Measurements from ENCODE around the gene RBP3. TPM values are rescaled to one million over a fixed set of nuclear protein-coding genes. Genes with fewer than 3 reads are reported as not detected.

RBP3 gene
- total RNA-seq, 2 experiments from 2014 or later: not detected

GRCh38 chr10:47332946-47333345, 15.2 kb upstream of the RBP3 start:
- ChIA-PET CTCF (interaction anchor here (0.6 kb wide), 1 partner anchor 678 kb away, joined by 3 read pairs; no protein-coding TSS in a partner anchor), POLR2A (no interaction called here)

- ChIA-PET POLR2A (no interaction called here), CTCF (no interaction called here)
Observed at GRCh38 chr10:47333532-47333931, 14.6 kb upstream of the RBP3 start.

- CTCF ChIA-PET: no interaction called here
- POLR2A ChIA-PET: no interaction called here
Observed at GRCh38 chr10:47334466-47335295, 13.5 kb upstream of the RBP3 start.

- POLR2A ChIA-PET: no interaction called here
- CTCF ChIA-PET: no interaction called here
Observed at GRCh38 chr10:47335906-47336305, 12.3 kb upstream of the RBP3 start.

GRCh38 chr10:47336387-47337134, 11.6 kb upstream of the RBP3 start:
- POLR2A ChIA-PET: no interaction called here
- CTCF ChIA-PET: no interaction called here

GRCh38 chr10:47337310-47337709, 10.9 kb upstream of the RBP3 start:
- POLR2A ChIA-PET: no interaction called here
- CTCF ChIA-PET: no interaction called here

- ChIA-PET CTCF (interaction anchor here (1.0 kb wide), 1 partner anchor 315 kb away, joined by 3 read pairs; no protein-coding TSS in a partner anchor), POLR2A (no interaction called here)
Observed at GRCh38 chr10:47339186-47339735, 8.9 kb upstream of the RBP3 start.

- CTCF ChIA-PET: interaction anchor here (0.8 to 1.3 kb wide), 3 partner anchors 30 to 315 kb away, joined by 3 to 6 read pairs (median 3); partner anchors contain the start of gene ZNF488
- POLR2A ChIA-PET: no interaction called here
Observed at GRCh38 chr10:47339759-47340607, 8.2 kb upstream of the RBP3 start.

- ChIA-PET POLR2A (no interaction called here), CTCF (interaction anchor here (0.6 to 1.3 kb wide), 6 partner anchors 15 to 316 kb away, joined by 3 to 6 read pairs (median 3); partner anchors contain the start of gene ZNF488)
Observed at GRCh38 chr10:47340608-47341170, 7.5 kb upstream of the RBP3 start.

GRCh38 chr10:47344996-47345870, 2.9 kb upstream of the RBP3 start:
- CTCF ChIA-PET: no interaction called here
- POLR2A ChIA-PET: no interaction called here

GRCh38 chr10:47346581-47347302, 1.4 kb upstream of the RBP3 start:
- POLR2A ChIA-PET: no interaction called here
- CTCF ChIA-PET: no interaction called here

- ChIA-PET CTCF (no interaction called here), POLR2A (no interaction called here)
Observed at GRCh38 chr10:47347303-47347675, 874 bp upstream of the RBP3 start.

- ChIA-PET POLR2A (no interaction called here), CTCF (no interaction called here)
Observed at GRCh38 chr10:47348661-47349470, 703 bp downstream of the RBP3 start.

GRCh38 chr10:47349516-47349915, 1.4 kb downstream of the RBP3 start:
- CTCF ChIA-PET: no interaction called here
- POLR2A ChIA-PET: no interaction called here

- CTCF ChIA-PET: no interaction called here
- POLR2A ChIA-PET: no interaction called here
Observed at GRCh38 chr10:47349941-47350371, 1.8 kb downstream of the RBP3 start.

- ChIA-PET POLR2A (no interaction called here), CTCF (interaction anchor here (0.7 kb wide), 1 partner anchor 135 kb away, joined by 3 read pairs; no protein-coding TSS in a partner anchor)
Observed at GRCh38 chr10:47350671-47351640, 2.8 kb downstream of the RBP3 start.
